ENCODE measurements around the gene SELP.

The SELP gene

GRCh38 chr1:169623132-169623926 lies 6.6 kb downstream of the SELP start:
- no peak overlapping the region for H3K4me3 ChIP-seq (ENCODE audit: low read depth, low read length)

DNA sequence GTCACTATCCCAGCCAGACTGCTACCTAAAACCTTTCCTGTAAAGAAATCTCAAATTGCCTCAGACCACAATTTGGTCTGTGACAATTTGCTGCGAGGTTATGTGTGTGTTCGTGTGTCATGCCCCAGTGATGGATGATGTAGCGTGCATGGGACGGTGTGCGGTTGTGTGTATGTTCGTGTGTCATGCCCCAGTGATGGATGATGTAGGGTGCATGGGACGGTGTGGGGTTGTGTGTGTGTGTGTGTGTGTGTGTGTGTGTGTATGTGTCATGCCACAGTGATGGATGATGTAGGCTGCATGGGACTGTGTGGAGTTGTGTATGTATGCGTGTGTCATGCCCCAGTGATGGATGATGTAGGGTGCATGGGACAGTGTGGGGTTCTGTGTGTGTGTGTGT lies 9.4 kb downstream of the SELP start:
- H3K4me3 ChIP-seq (ENCODE audit: low read depth, low read length), result no peak overlapping the region

DNA sequence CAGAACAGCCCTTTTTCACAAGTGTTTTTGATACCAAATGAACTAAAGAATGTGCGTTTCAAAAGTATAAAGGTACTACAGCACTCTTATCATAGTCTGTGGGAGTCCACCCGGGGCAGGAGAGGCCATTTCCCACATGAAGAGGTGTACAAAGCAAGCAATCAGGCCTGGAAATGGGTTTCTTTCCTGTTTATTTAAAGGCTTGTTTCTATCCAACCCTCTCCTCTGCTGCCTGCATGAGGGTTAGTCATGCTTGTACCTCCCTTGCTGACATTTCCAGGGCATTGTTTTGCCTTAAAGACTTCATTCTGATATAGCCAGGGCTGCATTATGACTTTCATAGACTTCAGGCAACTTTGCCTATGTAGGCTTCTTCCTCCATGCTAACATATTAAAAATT lies 11.6 kb downstream of the SELP start:
- H3K4me3 ChIP-seq (ENCODE audit: low read depth, low read length), result no peak overlapping the region

DNA sequence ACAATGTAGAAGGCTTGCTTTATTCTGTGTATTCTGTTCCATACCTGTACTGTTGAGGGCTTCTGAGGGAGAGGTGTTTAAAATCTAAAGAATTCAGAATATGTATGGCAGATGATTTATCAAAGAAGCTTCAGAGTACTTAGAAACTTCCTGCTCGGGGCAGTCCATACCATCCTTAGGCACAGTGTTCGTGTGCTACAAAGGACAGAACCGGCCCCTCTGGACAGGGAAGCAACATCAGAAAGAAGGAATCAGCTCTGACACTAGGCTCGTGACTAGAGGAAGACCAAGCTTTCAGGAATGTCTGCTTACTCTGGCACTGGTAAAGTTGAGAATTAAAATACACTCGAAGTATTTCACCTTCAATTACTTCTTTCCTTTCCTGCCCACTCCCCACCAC lies 14.1 kb downstream of the SELP start:
- H3K4me3 ChIP-seq (ENCODE audit: low read depth, low read length), result no peak overlapping the region

- no peak overlapping the region for H3K4me3 ChIP-seq (ENCODE audit: low read depth, low read length)
These were observed 19.1 kb downstream of the SELP start for GRCh38 chr1:169610858-169611257.

- H3K4me3 ChIP-seq (ENCODE audit: low read depth, low read length), result no peak overlapping the region
These were observed 19.8 kb downstream of the SELP start for GRCh38 chr1:169610108-169610507.

- H3K4me3 ChIP-seq (ENCODE audit: low read depth, low read length), result no peak overlapping the region
These were observed 21.7 kb downstream of the SELP start for GRCh38 chr1:169608226-169608625.

GRCh38 chr1:169604781-169605560 lies 25.0 kb downstream of the SELP start:
- no peak overlapping the region for H3K4me3 ChIP-seq (ENCODE audit: low read depth, low read length)

GRCh38 chr1:169601096-169601881 lies 28.6 kb downstream of the SELP start:
- no peak overlapping the region for H3K4me3 ChIP-seq (ENCODE audit: low read depth, low read length)

DNA sequence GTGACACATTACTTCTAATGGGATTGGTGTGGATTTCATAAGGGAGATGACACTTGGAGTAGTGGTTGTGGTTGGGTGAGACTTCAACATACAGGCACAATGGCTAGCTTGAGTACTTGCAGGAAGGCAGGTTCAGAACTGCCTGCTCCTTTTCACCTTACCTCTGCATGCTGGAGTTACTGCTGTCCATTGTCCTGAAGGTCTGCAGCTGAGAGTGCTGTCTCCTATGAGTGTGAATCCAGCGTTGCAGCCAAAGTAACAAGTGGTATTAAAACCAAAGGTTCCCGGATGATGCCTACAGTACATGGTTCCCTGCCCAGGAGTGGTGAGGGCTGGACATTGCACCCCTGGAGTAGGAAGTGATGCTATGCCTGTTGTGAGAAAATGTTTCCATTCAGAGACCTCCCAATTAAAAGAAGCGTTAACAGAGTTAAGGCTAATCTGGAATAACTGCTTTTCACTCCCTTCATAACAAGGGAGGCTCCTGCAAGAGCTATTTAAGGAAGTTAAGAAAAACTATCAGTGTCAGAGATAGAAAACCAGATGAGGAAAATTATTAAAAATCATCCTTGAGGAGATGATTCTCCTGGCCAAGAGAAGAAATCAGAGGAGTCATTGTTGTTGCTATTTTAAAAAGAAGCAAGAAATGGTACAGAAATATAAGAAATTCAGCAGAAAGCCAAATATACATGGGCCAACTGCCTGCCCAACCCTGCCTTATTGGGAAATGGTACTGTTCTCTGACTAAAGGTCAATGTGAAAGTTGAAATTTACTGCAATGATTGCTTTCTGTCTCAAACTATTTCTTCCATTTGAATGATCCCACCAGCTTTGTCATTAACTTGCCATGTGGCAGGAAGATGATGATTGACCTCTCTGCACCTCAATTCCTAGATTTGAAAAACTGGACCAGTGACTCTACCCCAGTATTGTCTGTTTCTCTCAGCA lies 33.9 kb downstream of the SELP start:
- no peak overlapping the region for H3K4me3 ChIP-seq (ENCODE audit: low read depth, low read length)

DNA sequence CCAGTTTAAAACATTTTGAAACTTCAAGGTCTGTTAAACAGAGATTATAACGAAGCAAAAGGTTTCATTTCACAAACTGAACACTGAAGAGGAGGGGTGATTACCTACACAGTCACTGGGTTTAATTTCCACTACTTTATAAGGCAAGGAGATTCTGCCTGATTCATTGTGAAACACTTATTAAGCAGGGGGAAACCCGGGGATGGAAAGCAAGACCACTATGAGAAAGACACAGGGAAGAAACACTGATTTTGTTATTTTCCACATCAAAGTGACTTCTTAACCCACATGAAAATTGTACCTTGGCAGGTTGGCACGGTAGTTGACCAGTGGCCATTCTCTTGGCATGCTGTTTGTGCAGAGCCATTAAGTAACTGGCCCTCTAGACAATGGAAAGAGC lies 35.5 kb downstream of the SELP start:
- H3K4me3 ChIP-seq (ENCODE audit: low read depth, low read length), result no peak overlapping the region

- no peak overlapping the region for H3K4me3 ChIP-seq (ENCODE audit: low read depth, low read length)
These were observed 39.0 kb downstream of the SELP start for GRCh38 chr1:169590932-169591331.

- no peak overlapping the region for H3K4me3 ChIP-seq (ENCODE audit: low read depth, low read length)
These were observed 41.0 kb downstream of the SELP start for GRCh38 chr1:169588785-169589485.

GRCh38 chr1:169588112-169588511 lies 41.8 kb downstream of the SELP start:
- H3K4me3 ChIP-seq (ENCODE audit: low read depth, low read length), result no peak overlapping the region

- no peak within 1 kb of the TSS for H3K4me3 ChIP-seq (ENCODE audit: low read depth, low read length)
These were observed 43.3 kb downstream of the SELP start, which contains the start of gene F5 for GRCh38 chr1:169586395-169587255. Gene F5, minus strand, starts transcription at chr1:169586481. Its CDS starts 95 bp downstream, at chr1:169586386.

DNA sequence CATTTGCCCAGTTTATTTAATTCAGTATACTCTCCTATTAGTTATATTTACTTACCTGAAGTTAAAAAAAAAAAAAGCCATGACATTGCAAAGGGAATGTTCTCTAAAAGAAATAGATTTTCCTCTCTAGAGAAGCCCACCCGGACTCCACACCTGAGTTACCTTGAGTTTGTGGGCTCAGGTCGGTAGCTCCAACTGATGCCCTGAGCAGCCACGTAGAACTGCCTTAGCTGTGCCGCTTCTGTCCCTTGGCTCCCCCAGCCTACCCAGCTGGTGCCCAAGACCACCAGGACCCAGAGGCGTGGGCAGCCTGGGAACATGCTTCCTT lies 43.9 kb downstream of the SELP start:
- H3K4me3 ChIP-seq (ENCODE audit: low read depth, low read length), result no peak overlapping the region

DNA sequence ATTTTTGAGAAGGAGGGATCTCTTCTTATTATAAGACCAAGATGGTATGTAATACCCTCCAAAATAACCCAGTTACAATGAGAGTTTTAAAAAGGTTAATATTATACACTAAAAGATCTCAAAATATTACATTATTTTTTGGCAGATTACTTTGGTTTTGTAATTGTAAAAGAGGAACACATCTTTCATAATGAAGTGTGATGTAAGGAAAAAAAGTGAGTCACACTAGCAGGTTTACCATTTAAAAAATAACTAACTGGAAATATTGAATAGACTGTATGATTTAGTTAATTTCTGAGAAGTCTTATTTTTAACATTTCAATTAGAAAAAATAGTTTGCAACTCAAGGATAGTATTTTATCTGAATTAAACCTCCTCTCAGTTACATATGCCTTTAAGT lies 44.7 kb downstream of the SELP start:
- H3K4me3 ChIP-seq (ENCODE audit: low read depth, low read length), result no peak overlapping the region

- H3K4me3 ChIP-seq (ENCODE audit: low read depth, low read length), result no peak overlapping the region
These were observed 45.3 kb downstream of the SELP start for GRCh38 chr1:169584483-169585144.

Measured in iPS-11a (cell line).